ENCODE measurements around the gene MFN2.

GRCh38 chr1:12029720-12030339, 49.6 kb downstream of the MFN2 start:
- TF ChIP-seq YY1 (IDR thresholded peaks at IDR 0.05; ENCODE audit: insufficient read depth, insufficient read length) (no peak), ZNF274 (IDR thresholded peaks at IDR 0.05; ENCODE audit: low read depth, low read length) (no peak), SUZ12 (IDR thresholded peaks at IDR 0.05; ENCODE audit: extremely low read depth, insufficient read depth, insufficient read length) (no peak)

Measured in NT2/D1 (cell line).